ENCODE measurements around the gene SCART1. TPM values are rescaled to one million over a fixed set of nuclear protein-coding genes. Genes with fewer than 3 reads are reported as not detected.
"Not testable (repeated sequence)": the region's sequence is repeated elsewhere in the genome, so short reads cannot be mapped to it uniquely, and the experiment has no call there.

Gene SCART1
- total and polyA plus RNA-seq, 2 experiments from 2014 or later = 0.15 to 0.65 TPM

DNA sequence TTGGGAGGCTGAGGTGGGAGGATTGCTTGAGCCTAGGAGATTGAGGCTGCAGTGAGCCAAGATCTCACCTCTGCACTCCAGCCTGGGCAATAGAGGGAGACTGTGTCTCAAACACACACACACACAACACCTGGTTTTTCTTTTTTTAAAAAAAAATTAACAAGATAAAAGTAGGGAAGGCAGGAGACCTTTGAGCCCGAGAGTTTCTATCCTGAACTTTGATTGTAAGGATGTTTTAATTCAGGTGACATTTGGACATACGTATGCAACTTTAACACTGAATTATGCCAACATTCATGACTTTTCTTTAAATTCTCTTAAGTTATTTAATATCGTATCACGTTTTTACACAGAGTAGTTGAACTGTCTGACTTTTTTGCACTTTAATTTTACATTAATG, 61.7 kb downstream of the SCART1 start:
- 49 to 52% methylated on average over 4 of the region's 4 CpGs for WGBS, 2 experiments (ENCODE audit: low coverage in 1 of 2, low lambda C conversion rate in 2 of 2, missing lambda C conversion rate in 2 of 2)
- Histone ChIP-seq H3K27me3 (replicated peaks; ENCODE audit: insufficient read depth) (peaks cover 4% of the 10 kb centered on the region; the same call in 1 of the 2 replicates), H4K20me1 (ENCODE audit: insufficient read depth) (no peaks in the 10 kb centered on the region), H3K9me3 (ENCODE audit: low read depth) (no peaks in the 10 kb centered on the region), H2AFZ (no peak overlapping the region), H3K36me3 (ENCODE audit: low read depth) (no peaks in the 10 kb centered on the region), H3K9ac (no peak overlapping the region), H3K79me2 (ENCODE audit: insufficient read depth) (no peaks in the 10 kb centered on the region), H3K9me2 (ENCODE audit: insufficient read depth) (no peaks in the 10 kb centered on the region), H3K4me2 (ENCODE audit: unreplicated experiment) (no peak overlapping the region), H3K27ac (no peak overlapping the region), H3K4me3 (no peak overlapping the region), H3K4me1 (ENCODE audit: insufficient read depth) (no peaks in the 10 kb centered on the region), H3F3A (ENCODE audit: insufficient read depth) (no peaks in the 10 kb centered on the region)
- in situ Hi-C loops (cut with MboI) = no loop called here
- no peak for DNase-seq
- TF ChIP-seq EZH2phosphoT487 (IDR thresholded peaks at IDR 0.05; ENCODE audit: insufficient read depth, low read depth) (no peak), EZH2 (IDR thresholded peaks at IDR 0.05; ENCODE audit: insufficient read depth, poor library complexity, severe bottlenecking) (no peak)

DNA sequence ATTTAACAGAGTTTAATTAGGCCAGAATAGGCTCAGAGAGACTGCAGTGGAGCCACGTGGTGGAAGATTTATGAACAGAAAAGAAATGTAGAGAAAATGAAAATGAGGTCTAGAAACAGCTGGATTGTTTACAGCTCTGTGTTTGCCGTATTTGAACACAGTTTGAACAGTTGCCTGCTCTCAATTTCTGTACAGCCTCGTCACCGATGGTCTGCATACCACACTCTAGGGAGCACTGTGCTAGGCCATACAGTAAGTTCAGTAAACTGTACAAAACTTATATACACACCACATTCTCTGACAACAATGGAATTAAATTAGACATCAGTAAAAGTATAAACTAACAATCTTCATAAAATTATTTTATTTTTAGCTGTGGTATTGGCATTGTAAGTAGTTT, 62.3 kb downstream of the SCART1 start:
- no peaks in the 10 kb centered on the region for H4K20me1 ChIP-seq (ENCODE audit: insufficient read depth)
- 3 to 9% methylated on average over 4 of the region's 4 CpGs for WGBS, 2 experiments (ENCODE audit: low coverage in 1 of 2, low lambda C conversion rate in 2 of 2, missing lambda C conversion rate in 2 of 2)
- H3K9me2 ChIP-seq (ENCODE audit: insufficient read depth) = no peaks in the 10 kb centered on the region
- H3K27me3 ChIP-seq (replicated peaks; ENCODE audit: insufficient read depth) = peaks cover 4% of the 10 kb centered on the region; the same call in 1 of the 2 replicates
- TF ChIP-seq EZH2phosphoT487 (IDR thresholded peaks at IDR 0.05; ENCODE audit: insufficient read depth, low read depth) (no peak), EZH2 (IDR thresholded peaks at IDR 0.05; ENCODE audit: insufficient read depth, poor library complexity, severe bottlenecking) (no peak)
- no peaks in the 10 kb centered on the region for H3K36me3 ChIP-seq (ENCODE audit: low read depth)
- DNase-seq = no peak
- no peak overlapping the region for H3K9ac ChIP-seq
- no peaks in the 10 kb centered on the region for H3K79me2 ChIP-seq (ENCODE audit: insufficient read depth)
- no peaks in the 10 kb centered on the region for H3F3A ChIP-seq (ENCODE audit: insufficient read depth)
- H3K4me2 ChIP-seq (ENCODE audit: unreplicated experiment) = no peak overlapping the region
- H3K4me3 ChIP-seq = no peak overlapping the region
- no peaks in the 10 kb centered on the region for H3K4me1 ChIP-seq (ENCODE audit: insufficient read depth)
- H2AFZ ChIP-seq = no peak overlapping the region
- in situ Hi-C loops (cut with MboI) = no loop called here
- no peaks in the 10 kb centered on the region for H3K9me3 ChIP-seq (ENCODE audit: low read depth)
- no peak overlapping the region for H3K27ac ChIP-seq

DNA sequence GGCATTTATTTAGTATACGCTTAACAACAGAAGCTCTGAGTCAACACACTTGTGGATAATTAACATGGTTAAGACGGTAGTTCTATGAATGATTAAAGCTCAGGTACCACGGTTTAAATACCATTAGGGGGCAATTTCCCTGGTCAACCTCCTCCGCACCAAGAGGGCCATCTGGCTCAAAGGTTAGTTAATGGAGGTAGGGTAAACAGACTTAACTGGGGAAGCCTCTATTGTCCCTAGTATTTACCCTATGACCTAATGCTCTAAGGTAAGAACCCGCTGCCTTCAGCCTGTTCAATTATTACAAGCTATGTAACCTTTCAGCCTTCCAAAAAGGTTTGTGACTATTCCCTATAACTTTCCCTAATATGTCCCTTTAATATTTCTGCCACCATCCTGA, 64.8 kb downstream of the SCART1 start:
- in situ Hi-C loops (cut with MboI); H3K9ac ChIP-seq; H2AFZ ChIP-seq; H3K4me3 ChIP-seq; H3K9me3 ChIP-seq (ENCODE audit: low read depth); H3K79me2 ChIP-seq (ENCODE audit: insufficient read depth); H3K4me2 ChIP-seq (ENCODE audit: unreplicated experiment); H3K9me2 ChIP-seq (ENCODE audit: insufficient read depth); H4K20me1 ChIP-seq (ENCODE audit: insufficient read depth); H3F3A ChIP-seq (ENCODE audit: insufficient read depth); H3K36me3 ChIP-seq (ENCODE audit: low read depth); H3K4me1 ChIP-seq (ENCODE audit: insufficient read depth); H3K27me3 ChIP-seq (replicated peaks; ENCODE audit: insufficient read depth); DNase-seq; H3K27ac ChIP-seq: not testable (repeated sequence)
- WGBS, 2 experiments (ENCODE audit: low coverage in 1 of 2, low lambda C conversion rate in 2 of 2, missing lambda C conversion rate in 2 of 2) = 55 to 56% methylated on average over 5 of the region's 5 CpGs

Other genes starting within 250 kb of the SCART1 start
- gene UTF1, start 223.7 kb upstream of the SCART1 start, total RNA-seq (2014; rRNA removed; shearing (Covaris generic)) = not detected in 2 replicates
- gene UTF1, start 223.7 kb upstream of the SCART1 start, polyA plus RNA-seq (2016; fragmentation: Nextera tagmentation; extraction: Ambion mirVana) = not detected in 2 replicates
- gene VENTX, start 216.1 kb upstream of the SCART1 start, total RNA-seq (2014; rRNA removed; shearing (Covaris generic)) = not detected in 2 replicates
- not detected in 2 replicates for gene VENTX, start 216.1 kb upstream of the SCART1 start, polyA plus RNA-seq (2016; fragmentation: Nextera tagmentation; extraction: Ambion mirVana)
- 0.25 and 0.76 TPM in 2 replicates for gene ADAM8, start 177.1 kb upstream of the SCART1 start, total RNA-seq (2014; rRNA removed; shearing (Covaris generic))
- 0.19 TPM in 1 of 2 replicates, not detected in the other for gene ADAM8, start 177.1 kb upstream of the SCART1 start, polyA plus RNA-seq (2016; fragmentation: Nextera tagmentation; extraction: Ambion mirVana)
- gene TUBGCP2, start 145.1 kb upstream of the SCART1 start, total RNA-seq (2014; rRNA removed; shearing (Covaris generic)) = 50.3 and 53.9 TPM in 2 replicates
- gene TUBGCP2, start 145.1 kb upstream of the SCART1 start, polyA plus RNA-seq (2016; fragmentation: Nextera tagmentation; extraction: Ambion mirVana) = 35.3 and 39.7 TPM in 2 replicates
- gene ZNF511, start 145.0 kb upstream of the SCART1 start, total RNA-seq (2014; rRNA removed; shearing (Covaris generic)) = 12.4 and 12.6 TPM in 2 replicates
- 59.5 and 63.3 TPM in 2 replicates for gene ZNF511, start 145.0 kb upstream of the SCART1 start, polyA plus RNA-seq (2016; fragmentation: Nextera tagmentation; extraction: Ambion mirVana)
- 0.86 TPM in 1 of 2 replicates, not detected in the other for gene CALY, start 117.0 kb upstream of the SCART1 start, total RNA-seq (2014; rRNA removed; shearing (Covaris generic))
- not detected in 2 replicates for gene CALY, start 117.0 kb upstream of the SCART1 start, polyA plus RNA-seq (2016; fragmentation: Nextera tagmentation; extraction: Ambion mirVana)
- not detected in 2 replicates for gene PRAP1, start 106.6 kb upstream of the SCART1 start, total RNA-seq (2014; rRNA removed; shearing (Covaris generic))
- not detected in 2 replicates for gene PRAP1, start 106.6 kb upstream of the SCART1 start, polyA plus RNA-seq (2016; fragmentation: Nextera tagmentation; extraction: Ambion mirVana)
- 19.5 and 24.5 TPM in 2 replicates for gene FUOM, start 95.9 kb upstream of the SCART1 start, total RNA-seq (2014; rRNA removed; shearing (Covaris generic))
- gene FUOM, start 95.9 kb upstream of the SCART1 start, polyA plus RNA-seq (2016; fragmentation: Nextera tagmentation; extraction: Ambion mirVana) = 20.9 and 21.5 TPM in 2 replicates
- 76.1 and 82.2 TPM in 2 replicates for gene ECHS1, start 80.6 kb upstream of the SCART1 start, total RNA-seq (2014; rRNA removed; shearing (Covaris generic))
- gene ECHS1, start 80.6 kb upstream of the SCART1 start, polyA plus RNA-seq (2016; fragmentation: Nextera tagmentation; extraction: Ambion mirVana) = 147 and 150 TPM in 2 replicates
- 4.1 and 5.8 TPM in 2 replicates for gene PAOX, start 74.7 kb upstream of the SCART1 start, total RNA-seq (2014; rRNA removed; shearing (Covaris generic))
- gene PAOX, start 74.7 kb upstream of the SCART1 start, polyA plus RNA-seq (2016; fragmentation: Nextera tagmentation; extraction: Ambion mirVana) = 4.5 TPM in 2 replicates
- gene MTG1, start 59.8 kb upstream of the SCART1 start, total RNA-seq (2014; rRNA removed; shearing (Covaris generic)) = 22.8 and 26.1 TPM in 2 replicates
- 50.7 and 53.4 TPM in 2 replicates for gene MTG1, start 59.8 kb upstream of the SCART1 start, polyA plus RNA-seq (2016; fragmentation: Nextera tagmentation; extraction: Ambion mirVana)
- gene SPRN, start 29.3 kb upstream of the SCART1 start, total RNA-seq (2014; rRNA removed; shearing (Covaris generic)) = 0.22 and 0.76 TPM in 2 replicates
- 0.32 and 0.34 TPM in 2 replicates for gene SPRN, start 29.3 kb upstream of the SCART1 start, polyA plus RNA-seq (2016; fragmentation: Nextera tagmentation; extraction: Ambion mirVana)
- gene CYP2E1, start 73.4 kb downstream of the SCART1 start, total RNA-seq (2014; rRNA removed; shearing (Covaris generic)) = 15.4 TPM in 1 of 2 replicates, not detected in the other
- gene CYP2E1, start 73.4 kb downstream of the SCART1 start, polyA plus RNA-seq (2016; fragmentation: Nextera tagmentation; extraction: Ambion mirVana) = 0.31 and 0.79 TPM in 2 replicates
- gene SYCE1, start 111.6 kb downstream of the SCART1 start, total RNA-seq (2014; rRNA removed; shearing (Covaris generic)) = not detected in 2 replicates
- gene SYCE1, start 111.6 kb downstream of the SCART1 start, polyA plus RNA-seq (2016; fragmentation: Nextera tagmentation; extraction: Ambion mirVana) = not detected in 2 replicates
- not detected in 2 replicates for gene FRG2B, start 172.8 kb downstream of the SCART1 start, total RNA-seq (2014; rRNA removed; shearing (Covaris generic))
- not detected in 2 replicates for gene FRG2B, start 172.8 kb downstream of the SCART1 start, polyA plus RNA-seq (2016; fragmentation: Nextera tagmentation; extraction: Ambion mirVana)